ENCODE results near the gene AXIN1.
"Not testable (repeated sequence)": the region's sequence is repeated elsewhere in the genome, so short reads cannot be mapped to it uniquely, and the experiment has no call there.

The AXIN1 gene

GRCh38 chr16:352547-353403 lies at the start of gene AXIN1:
TSS of gene AXIN1 (minus strand) at chr16:352723. CDS start at chr16:347025, 5,698 bp downstream.
- DNase-seq, result peak; percentile 97

- DNase-seq, result peak; percentile 96
These were observed 49.2 kb upstream of the AXIN1 start, which contains the start of gene DECR2 for GRCh38 chr16:401468-402348. TSS of gene DECR2 (plus strand) at chr16:401885. CDS start at chr16:401964, 79 bp downstream.

GRCh38 chr16:400061-400591 lies 47.6 kb upstream of the AXIN1 start:
- DNase-seq, result no peak

- DNase-seq, result no peak
These were observed 47.0 kb upstream of the AXIN1 start for GRCh38 chr16:399340-400019.

- no peak for DNase-seq
These were observed 46.2 kb upstream of the AXIN1 start for GRCh38 chr16:398561-399339.

- DNase-seq, result peak; percentile 74
These were observed 45.3 kb upstream of the AXIN1 start for GRCh38 chr16:397736-398332.

GRCh38 chr16:397135-397661 lies 44.7 kb upstream of the AXIN1 start, which contains the start of gene NME4:
TSS of gene NME4 (plus strand) at chr16:397199. CDS start at chr16:397223, 24 bp downstream.
- no peak for DNase-seq

GRCh38 chr16:396605-397004 lies 44.1 kb upstream of the AXIN1 start:
- DNase-seq, result no peak

GRCh38 chr16:396199-396598 lies 43.7 kb upstream of the AXIN1 start:
- no peak for DNase-seq

GRCh38 chr16:392450-393030 lies 40.0 kb upstream of the AXIN1 start:
- DNase-seq, result no peak

- DNase-seq, result peak; percentile 89
These were observed 39.4 kb upstream of the AXIN1 start for GRCh38 chr16:391885-392335.

- DNase-seq, result no peak
These were observed 36.8 kb upstream of the AXIN1 start for GRCh38 chr16:389352-389751.

- DNase-seq, result not testable (repeated sequence)
These were observed 35.5 kb upstream of the AXIN1 start for GRCh38 chr16:387761-388666.

GRCh38 chr16:386641-387156 lies 34.2 kb upstream of the AXIN1 start:
- DNase-seq, result no peak

- no peak for DNase-seq
These were observed 31.0 kb upstream of the AXIN1 start for GRCh38 chr16:383326-384051.

GRCh38 chr16:381789-382717 lies 29.5 kb upstream of the AXIN1 start, which contains the start of gene PGAP6:
TSS of gene PGAP6 (minus strand) at chr16:381978. CDS start at chr16:381821, 157 bp downstream.
- no peak for DNase-seq
